A549 treated with AZD2906 at 1 μM for 4 hours (cell line): ENCODE data around the gene WNT9A. TPM values are rescaled to one million over a fixed set of nuclear protein-coding genes. Genes with fewer than 3 reads are reported as not detected.

Experiments used
- total RNA-seq: library from RNA; stranded (reverse); fragments of 200-300 nt; extraction: Qiagen RNA extraction; gene quantifications from 5 replicates; pipeline ENCODE4 v1.2.3, GENCODE V29; 2022

Gene WNT9A, protein sequence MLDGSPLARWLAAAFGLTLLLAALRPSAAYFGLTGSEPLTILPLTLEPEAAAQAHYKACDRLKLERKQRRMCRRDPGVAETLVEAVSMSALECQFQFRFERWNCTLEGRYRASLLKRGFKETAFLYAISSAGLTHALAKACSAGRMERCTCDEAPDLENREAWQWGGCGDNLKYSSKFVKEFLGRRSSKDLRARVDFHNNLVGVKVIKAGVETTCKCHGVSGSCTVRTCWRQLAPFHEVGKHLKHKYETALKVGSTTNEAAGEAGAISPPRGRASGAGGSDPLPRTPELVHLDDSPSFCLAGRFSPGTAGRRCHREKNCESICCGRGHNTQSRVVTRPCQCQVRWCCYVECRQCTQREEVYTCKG
- total RNA-seq: 6.0 to 7.9 TPM (median 6.9 TPM) in 5 replicates

DNA sequence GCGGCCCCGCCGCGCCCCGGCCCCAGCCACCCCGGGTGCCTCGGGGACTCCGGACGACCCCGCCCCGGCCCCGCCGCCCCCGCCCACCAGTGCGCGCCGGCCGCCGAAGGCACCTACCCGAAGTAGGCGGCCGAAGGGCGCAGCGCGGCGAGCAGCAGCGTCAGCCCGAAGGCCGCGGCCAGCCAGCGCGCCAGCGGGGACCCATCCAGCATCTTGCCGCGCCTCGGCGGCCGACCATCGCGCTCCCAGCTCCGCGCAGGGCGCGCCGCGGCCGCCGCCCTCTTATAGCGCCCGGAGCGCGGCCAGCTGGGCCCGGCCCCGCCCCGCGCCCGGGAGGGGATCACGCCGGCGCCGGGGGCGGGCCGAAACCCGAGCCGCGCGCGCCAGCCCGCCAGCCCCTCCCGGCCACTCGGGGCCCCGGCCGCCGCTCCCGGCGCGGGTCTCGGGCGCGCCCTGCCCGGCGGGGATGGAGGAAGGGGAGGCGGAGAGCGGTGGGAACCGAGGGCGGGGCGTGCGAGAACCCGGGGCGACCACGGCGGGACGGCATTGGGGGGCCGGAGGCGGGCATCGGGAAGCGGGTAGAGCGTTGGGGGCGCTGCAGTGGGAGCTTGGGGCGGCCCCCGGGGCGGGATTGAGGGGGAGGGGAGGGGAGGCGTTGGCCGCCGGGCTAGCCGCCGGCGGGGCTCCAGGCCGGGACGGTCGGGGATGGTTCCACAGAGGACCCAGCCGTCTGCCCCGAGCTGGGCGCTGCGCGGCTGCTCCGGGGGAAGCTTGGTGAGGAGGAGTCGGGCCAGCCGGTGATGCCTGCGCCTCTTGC is at the start of gene WNT9A:
Gene WNT9A, minus strand, starts transcription at position 257 of the 817 bp plus-strand sequence. Its CDS starts 45 bp downstream, at position 212.

Other genes with a start within 250 kb of the WNT9A start
- gene JMJD4, start 212.6 kb downstream of the WNT9A start, total RNA-seq: 22.3 to 31.3 TPM (median 30.1 TPM) in 5 replicates
- 25.5 to 28.7 TPM (median 27.7 TPM) in 5 replicates for gene SNAP47, start 212.5 kb downstream of the WNT9A start, total RNA-seq
- gene PRSS38, start 132.3 kb downstream of the WNT9A start, total RNA-seq: not detected in 5 replicates
- 0.05 TPM in 2 of 5 replicates, not detected in the others for gene WNT3A, start 59.1 kb upstream of the WNT9A start, total RNA-seq
- 403 to 452 TPM (median 450 TPM) in 5 replicates for gene ARF1, start 134.8 kb upstream of the WNT9A start, total RNA-seq
- gene C1orf35, start 155.4 kb upstream of the WNT9A start, total RNA-seq: 28.2 to 39.9 TPM (median 38.8 TPM) in 5 replicates
- gene MRPL55, start 161.4 kb upstream of the WNT9A start, total RNA-seq: 58.1 to 87.8 TPM (median 86.7 TPM) in 5 replicates
- gene GUK1, start 192.3 kb upstream of the WNT9A start, total RNA-seq: 122 to 161 TPM (median 151 TPM) in 5 replicates
- gene GJC2, start 202.0 kb upstream of the WNT9A start, total RNA-seq: 0.34 to 0.54 TPM (median 0.46 TPM) in 5 replicates
- gene IBA57, start 217.9 kb upstream of the WNT9A start, total RNA-seq: 3.1 to 7.3 TPM (median 5.9 TPM) in 5 replicates